ENCODE measurements around the gene PNMA8A.

- TF ChIP-seq CTCF (IDR thresholded peaks at IDR 0.05; ENCODE audit: poor library complexity) (no peak), EZH2 (IDR thresholded peaks at IDR 0.05; ENCODE audit: borderline replicate concordance) (no peak)
These were observed 39.9 kb upstream of the PNMA8A start for GRCh38 chr19:46511237-46511636.

All from hepatocyte (in vitro differentiated cells).